WERI-Rb-1 (cell line): Measurements from ENCODE around the gene FIBP.

ENCODE experiments used
- DNase-seq: peaks from one replicate; pipeline ENCODE4 v3.0.0-alpha.2; 2020
- H3K27ac ChIP-seq: fragments of 250-450 bp; sonication (Bioruptor Pico); 2 replicates; pipeline ENCODE4 v1.5.1; 2020; ENCODE audit warnings: mild to moderate bottlenecking, moderate library complexity
- H3K27me3 ChIP-seq: fragments of 250-450 bp; sonication (Bioruptor Pico); 2 replicates; pipeline ENCODE4 v1.5.1; 2021; ENCODE audit warnings: mild to moderate bottlenecking, low read depth, moderate library complexity; ENCODE audit not compliant: insufficient read depth, severe bottlenecking
- H3K36me3 ChIP-seq: fragments of 250-450 bp; sonication (Bioruptor Pico); 2 replicates; pipeline ENCODE4 v1.5.1; 2020; ENCODE audit warnings: mild to moderate bottlenecking, moderate library complexity
- H3K4me3 ChIP-seq: 2 replicates; pipeline ENCODE4 v1.5.1; 2011; ENCODE audit warnings: low read depth, mild to moderate bottlenecking, control low read depth, low read length
- H3K9me3 ChIP-seq: fragments of 250-450 bp; sonication (Bioruptor Pico); 2 replicates; pipeline ENCODE4 v1.5.1; 2021; ENCODE audit warnings: mild to moderate bottlenecking, moderate library complexity; ENCODE audit not compliant: severe bottlenecking
- CTCF ChIP-seq: IDR thresholded peaks from 2 replicates; pipeline ENCODE4 v1.5.1; 2011; ENCODE audit warnings: low read depth, mild to moderate bottlenecking, control low read depth, inconsistent platforms, low read length

Gene FIBP

GRCh38 chr11:65917077-65917433, 28.8 kb upstream of the FIBP start:
- no peak for TF ChIP-seq CTCF
- Histone ChIP-seq H3K27ac (no peak overlapping the region), H3K4me3 (no peak overlapping the region), H3K9me3 (no peaks in the 10 kb centered on the region), H3K36me3 (peaks cover 4% of the 10 kb centered on the region; the same call in 1 of the 2 replicates), H3K27me3 (no peaks in the 10 kb centered on the region)
- DNase-seq: no peak

DNA sequence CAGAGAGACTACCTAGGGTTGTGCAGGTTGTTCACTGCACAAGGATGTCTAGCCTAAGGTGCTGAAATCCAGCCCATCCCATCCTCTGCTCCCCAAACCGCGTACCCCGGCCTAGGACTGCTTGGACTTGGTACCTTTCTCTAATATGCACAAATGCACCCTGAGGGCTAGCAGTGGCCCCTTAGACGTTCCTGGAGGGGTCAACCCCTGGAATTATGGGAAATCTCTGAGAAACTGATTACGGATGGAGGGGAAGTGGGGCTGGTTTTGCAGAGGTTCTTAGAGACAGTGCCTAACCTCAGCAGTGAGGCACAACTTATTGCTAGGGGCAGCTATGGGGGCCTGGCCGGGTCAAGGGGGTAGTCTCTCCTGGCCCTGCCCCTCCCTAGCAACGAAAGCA, 28.1 kb upstream of the FIBP start:
- peaks cover 2% of the 10 kb centered on the region; the same call in 1 of the 2 replicates for H3K36me3 ChIP-seq
- H3K4me3 ChIP-seq: no peak overlapping the region
- no peak for DNase-seq
- H3K27me3 ChIP-seq: no peaks in the 10 kb centered on the region
- no peaks in the 10 kb centered on the region for H3K9me3 ChIP-seq
- no peak for TF ChIP-seq CTCF
- no peak overlapping the region for H3K27ac ChIP-seq

DNA sequence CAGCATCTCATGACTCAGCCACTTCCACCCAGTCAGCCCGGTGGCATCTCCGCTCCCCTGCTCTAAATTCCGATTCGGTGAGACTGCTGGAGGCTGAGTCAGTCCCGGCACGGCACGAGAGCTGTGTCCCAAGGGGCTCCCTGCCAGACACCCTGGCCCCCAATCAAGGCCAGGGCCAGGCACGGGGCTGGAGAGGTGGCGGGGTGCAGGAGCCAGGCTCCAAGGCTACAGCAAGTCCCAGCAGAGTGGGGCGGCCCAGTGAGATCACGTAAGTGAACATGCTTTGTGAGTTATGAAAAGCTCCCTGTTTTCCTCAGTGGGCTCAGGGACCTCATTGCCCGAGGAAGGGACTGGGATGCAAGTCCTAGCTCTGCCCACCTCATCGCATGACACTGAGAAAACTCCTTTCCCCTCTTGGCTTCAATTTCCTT, 27.6 kb upstream of the FIBP start:
- TF ChIP-seq CTCF: no peak
- Histone ChIP-seq H3K4me3 (no peak overlapping the region), H3K27me3 (no peaks in the 10 kb centered on the region), H3K36me3 (no peaks in the 10 kb centered on the region; the same call in 1 of the 2 replicates), H3K9me3 (no peaks in the 10 kb centered on the region), H3K27ac (no peak overlapping the region)
- no peak for DNase-seq

DNA sequence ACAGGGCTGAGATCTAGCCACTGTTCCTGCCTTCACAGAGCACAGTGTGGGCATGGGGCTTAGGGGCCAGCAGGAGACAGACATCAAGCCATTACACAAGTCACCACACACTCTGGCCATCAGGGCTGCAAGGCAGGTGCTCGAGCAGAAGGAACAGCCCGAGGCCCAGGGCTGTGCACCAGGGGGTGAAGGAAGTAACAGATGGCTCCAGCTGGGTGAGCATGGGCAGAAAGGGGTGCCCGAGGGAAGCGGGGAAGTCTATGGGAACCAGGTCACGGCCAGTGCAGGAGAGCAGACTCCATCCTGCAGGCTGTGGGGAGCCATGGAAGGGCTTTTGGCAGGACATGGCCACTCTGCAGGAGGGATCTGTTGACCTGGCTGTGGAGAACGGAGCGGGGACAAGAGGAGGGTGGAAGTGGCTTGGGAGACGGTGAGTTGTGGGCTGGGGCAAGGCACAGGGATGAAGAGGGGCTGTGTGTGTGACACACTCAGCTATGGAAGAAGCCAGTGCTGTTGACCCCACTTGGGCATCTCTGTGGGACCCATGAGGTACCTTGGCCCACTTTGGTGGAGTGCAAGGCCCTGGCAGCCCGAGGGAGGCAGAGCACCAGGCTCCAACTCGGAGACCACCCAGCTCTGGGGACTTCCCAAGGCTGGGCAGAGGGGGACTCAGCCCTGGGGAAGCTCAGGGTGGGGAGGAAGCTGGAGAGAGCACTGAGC, 27.0 kb upstream of the FIBP start:
- TF ChIP-seq CTCF: no peak
- Histone ChIP-seq H3K27ac (no peak overlapping the region), H3K9me3 (no peaks in the 10 kb centered on the region), H3K36me3 (no peaks in the 10 kb centered on the region; the same call in 1 of the 2 replicates), H3K27me3 (no peaks in the 10 kb centered on the region), H3K4me3 (no peak overlapping the region)
- DNase-seq: peak; percentile 36

GRCh38 chr11:65912845-65913244, 24.6 kb upstream of the FIBP start:
- Histone ChIP-seq H3K27me3 (no peaks in the 10 kb centered on the region), H3K4me3 (no peak overlapping the region), H3K27ac (no peak overlapping the region), H3K36me3 (no peaks in the 10 kb centered on the region; the same call in 1 of the 2 replicates), H3K9me3 (no peaks in the 10 kb centered on the region)
- no peak for TF ChIP-seq CTCF
- no peak for DNase-seq
